HepG2 (cell line): Measurements from ENCODE around the gene RAB40C. TPM values are rescaled to one million over a fixed set of nuclear protein-coding genes. Genes with fewer than 3 reads are reported as not detected.

ENCODE experiments used
- DPF2 ChIP-seq: sonication (generic); formaldehyde crosslinking; IDR thresholded peaks from 2 replicates; pipeline ENCODE4 v1.4.0; 2020; ENCODE audit warnings: mild to moderate bottlenecking, low read depth, missing genetic modification reagents, borderline replicate concordance
- EZH2 ChIP-seq: conservative IDR thresholded peaks from 2 replicates; pipeline ENCODE4 v1.6.1; 2012; ENCODE audit warnings: mild to moderate bottlenecking, low read depth, low read length, moderate library complexity
- HES4 ChIP-seq: sonication (generic); formaldehyde crosslinking; IDR thresholded peaks from 2 replicates; pipeline ENCODE4 v1.9.0; 2021; ENCODE audit warnings: mild to moderate bottlenecking, missing genetic modification reagents, borderline replicate concordance
- KDM4B ChIP-seq: sonication (generic); formaldehyde crosslinking; IDR thresholded peaks from 2 replicates; pipeline ENCODE4 v1.4.0; 2020; ENCODE audit warnings: missing genetic modification reagents
- KMT2A ChIP-seq: sonication (generic); formaldehyde crosslinking; IDR thresholded peaks from 2 replicates; pipeline ENCODE4 v1.4.0; 2020; ENCODE audit warnings: missing genetic modification reagents
- PHB2 ChIP-seq: fragments of 450-650 bp; IDR thresholded peaks from 2 replicates; pipeline ENCODE4 v1.6.1; 2018; ENCODE audit not compliant: partially characterized antibody
- REPIN1 ChIP-seq: sonication (generic); formaldehyde crosslinking; IDR thresholded peaks from 2 replicates; pipeline ENCODE4 v1.8.0; 2022; ENCODE audit warnings: missing genetic modification reagents, low read depth, mild to moderate bottlenecking, borderline replicate concordance
- REST ChIP-seq, 2 experiments: IDR thresholded peaks; 2 replicates each; pipeline ENCODE4 v1.6.1; 2011 to 2012; ENCODE audit warnings: low read length in 2 of 2, borderline replicate concordance in 1 of 2, low read depth in 1 of 2, mild to moderate bottlenecking in 1 of 2, moderate library complexity in 1 of 2
- RORA ChIP-seq: sonication (generic); formaldehyde crosslinking; IDR thresholded peaks from 2 replicates; pipeline ENCODE4 v1.5.0; 2020; ENCODE audit warnings: mild to moderate bottlenecking, missing genetic modification reagents, moderate library complexity
- SALL1 ChIP-seq: sonication (generic); formaldehyde crosslinking; IDR thresholded peaks from 2 replicates; pipeline ENCODE4 v1.8.0; 2022; ENCODE audit warnings: mild to moderate bottlenecking, missing genetic modification reagents
- THAP9 ChIP-seq: sonication (generic); formaldehyde crosslinking; IDR thresholded peaks from 2 replicates; pipeline ENCODE4; 2020; ENCODE audit warnings: missing genetic modification reagents, mild to moderate bottlenecking, borderline replicate concordance
- THRA ChIP-seq: sonication (generic); formaldehyde crosslinking; IDR thresholded peaks from 2 replicates; pipeline ENCODE4 v1.4.0; 2020; ENCODE audit warnings: missing genetic modification reagents, borderline replicate concordance
- THYN1 ChIP-seq: sonication (generic); formaldehyde crosslinking; IDR thresholded peaks from 2 replicates; pipeline ENCODE4 v1.8.1; 2023; ENCODE audit warnings: low read depth, mild to moderate bottlenecking, moderate library complexity, missing genetic modification reagents, borderline replicate concordance
- ZNF773 ChIP-seq: sonication (generic); formaldehyde crosslinking; IDR thresholded peaks from 2 replicates; pipeline ENCODE4 v1.4.0; 2020; ENCODE audit warnings: missing genetic modification reagents, borderline replicate concordance
- ZSCAN20 ChIP-seq: sonication (generic); formaldehyde crosslinking; IDR thresholded peaks from 2 replicates; pipeline ENCODE4 v1.4.0; 2020; ENCODE audit warnings: missing genetic modification reagents, mild to moderate bottlenecking, borderline replicate concordance
- polyA plus RNA-seq, 8 experiments: library from polyadenylated mRNA; depleted of rRNA in 3 of 8; stranded (reverse) in 7 of 8; unstranded in 1 of 8; fragments of >200 nt; fragmentation: Illumina TruSeq in 4 of 8; extraction: Trizol in 4 of 8; gene quantifications; 2 replicates each; pipeline versions ENCODE4 v1.2.1 to v1.2.3, GENCODE V29; 2011 to 2016; ENCODE audit warnings: low read depth in 4 of 8, missing spikeins in 1 of 8, mixed read lengths in 1 of 8; ENCODE audit not compliant: insufficient read depth in 1 of 8
- total RNA-seq, 5 experiments: library from RNA; depleted of rRNA; stranded (reverse); fragments of >200 nt; fragmentation: Illumina TruSeq; extraction: Trizol; gene quantifications; 2 replicates each; pipeline ENCODE4 v1.2.3, GENCODE V29; 2016; ENCODE audit warnings: low read depth in 1 of 5
- TF ChIP-seq, protein P1 (sequence below): sonication (generic); formaldehyde crosslinking; IDR thresholded peaks from 2 replicates; pipeline ENCODE4 v1.9.0; 2022; ENCODE audit warnings: low read depth, missing genetic modification reagents
- TF ChIP-seq, protein P2 (sequence below): IDR thresholded peaks from 2 replicates; pipeline ENCODE4 v1.6.1; 2016

The RAB40C gene
- total and polyA plus RNA-seq, 2 of the 13 experiments (the other 11 are each of a cell fraction or from before 2014, with no cell fraction given): 7.7 to 11.5 TPM

DNA sequence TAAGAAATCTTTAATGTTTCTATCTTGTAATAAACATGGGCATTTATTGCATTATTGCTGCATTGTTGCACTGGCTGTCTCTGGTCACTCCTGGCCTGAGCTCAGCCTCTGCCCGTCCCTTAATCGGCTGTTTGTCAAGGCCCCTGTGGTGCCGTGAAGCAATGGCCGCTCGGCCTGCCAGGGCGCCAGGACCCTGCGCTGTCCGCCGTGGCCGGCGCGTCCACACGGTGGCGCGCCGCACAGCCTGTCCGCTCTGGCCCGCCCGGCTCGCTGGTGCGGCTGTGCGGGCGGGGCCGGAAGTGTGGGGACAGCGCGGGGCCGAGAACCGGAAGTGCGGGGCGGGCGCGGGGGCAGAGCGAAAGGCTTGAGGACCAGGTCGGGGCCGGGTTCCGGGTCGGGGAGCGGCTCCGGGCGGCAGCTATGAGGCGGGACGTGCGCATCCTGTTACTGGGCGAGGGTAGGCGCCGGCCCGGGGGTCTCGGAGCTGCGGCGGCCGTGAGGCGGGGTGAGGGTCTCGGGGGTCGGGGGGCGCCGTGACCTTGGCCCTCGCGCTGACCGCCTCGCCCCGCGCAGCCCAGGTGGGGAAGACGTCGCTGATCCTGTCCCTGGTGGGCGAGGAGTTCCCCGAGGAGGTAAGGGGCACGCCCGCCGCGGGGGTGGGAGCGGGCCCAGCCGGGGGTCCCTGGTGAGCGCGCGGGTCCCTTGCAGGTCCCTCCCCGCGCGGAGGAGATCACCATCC lies 78.1 kb downstream of the RAB40C start, which contains the start of gene RHOT2 (continued):
- no peak for TF ChIP-seq REST (IDR thresholded peaks at IDR 0.05; ENCODE audit: borderline replicate concordance in 1 of 2, low read depth in 1 of 2, low read length in 2 of 2)
- peak; percentile 56; the same call in 1 of the 2 replicates for TF ChIP-seq ZNF773 (CRISPR knock-in tag)
- TF ChIP-seq, protein P1, sequence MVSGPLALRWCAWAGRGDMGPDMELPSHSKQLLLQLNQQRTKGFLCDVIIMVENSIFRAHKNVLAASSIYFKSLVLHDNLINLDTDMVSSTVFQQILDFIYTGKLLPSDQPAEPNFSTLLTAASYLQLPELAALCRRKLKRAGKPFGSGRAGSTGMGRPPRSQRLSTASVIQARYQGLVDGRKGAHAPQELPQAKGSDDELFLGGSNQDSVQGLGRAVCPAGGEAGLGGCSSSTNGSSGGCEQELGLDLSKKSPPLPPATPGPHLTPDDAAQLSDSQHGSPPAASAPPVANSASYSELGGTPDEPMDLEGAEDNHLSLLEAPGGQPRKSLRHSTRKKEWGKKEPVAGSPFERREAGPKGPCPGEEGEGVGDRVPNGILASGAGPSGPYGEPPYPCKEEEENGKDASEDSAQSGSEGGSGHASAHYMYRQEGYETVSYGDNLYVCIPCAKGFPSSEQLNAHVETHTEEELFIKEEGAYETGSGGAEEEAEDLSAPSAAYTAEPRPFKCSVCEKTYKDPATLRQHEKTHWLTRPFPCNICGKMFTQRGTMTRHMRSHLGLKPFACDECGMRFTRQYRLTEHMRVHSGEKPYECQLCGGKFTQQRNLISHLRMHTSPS (CRISPR knock-in tag): no peak; the same call in 1 of the 2 replicates
- TF ChIP-seq EZH2: no peak
- TF ChIP-seq SALL1: peak; percentile 92
- no peak for TF ChIP-seq DPF2
- TF ChIP-seq, protein P2, sequence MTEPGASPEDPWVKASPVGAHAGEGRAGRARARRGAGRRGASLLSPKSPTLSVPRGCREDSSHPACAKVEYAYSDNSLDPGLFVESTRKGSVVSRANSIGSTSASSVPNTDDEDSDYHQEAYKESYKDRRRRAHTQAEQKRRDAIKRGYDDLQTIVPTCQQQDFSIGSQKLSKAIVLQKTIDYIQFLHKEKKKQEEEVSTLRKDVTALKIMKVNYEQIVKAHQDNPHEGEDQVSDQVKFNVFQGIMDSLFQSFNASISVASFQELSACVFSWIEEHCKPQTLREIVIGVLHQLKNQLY (CRISPR knock-in tag): no peak; the same call in 1 of the 2 replicates
- no peak for TF ChIP-seq RORA
- no peak for TF ChIP-seq THYN1
- TF ChIP-seq THRA (CRISPR knock-in tag): 0 out of 2 replicates have a peak, but pooled peaks have one; percentile 25
- peak; percentile 53; the same call in 1 of the 2 replicates for TF ChIP-seq KMT2A (CRISPR knock-in tag)
- TF ChIP-seq HES4 (CRISPR knock-in tag): no peak
- no peak for TF ChIP-seq KDM4B (CRISPR knock-in tag)
- peak; percentile 83; the same call in 1 of the 2 replicates for TF ChIP-seq ZSCAN20 (CRISPR knock-in tag)
- peak; percentile 34; the same call in 1 of the 2 replicates for TF ChIP-seq REPIN1 (CRISPR knock-in tag)
- no peak for TF ChIP-seq THAP9 (CRISPR knock-in tag)
- no peak for TF ChIP-seq PHB2
